Keratinocyte (primary cell): Measurements from ENCODE around the gene SDR9C7. TPM values are rescaled to one million over a fixed set of nuclear protein-coding genes. Genes with fewer than 3 reads are reported as not detected.

ENCODE experiments used
- DNase-seq: peaks from one replicate; pipeline ENCODE4 v3.0.0-alpha.2; 2011; ENCODE audit warnings: low read depth, missing footprints, low spot score
- FAIRE-seq: peaks from 2 replicates; lab custom pipeline; 2011; peaks lifted over from hg19 to GRCh38; lab: Jason Lieb, UNC
- H2AFZ ChIP-seq: 2 replicates; pipeline ENCODE4 v1.6.0; 2012; ENCODE audit warnings: low read length, control low read depth, inconsistent platforms; ENCODE audit not compliant: control insufficient read depth
- H3K27ac ChIP-seq: 2 replicates; pipeline ENCODE4 v1.5.1; 2011; ENCODE audit warnings: low read length; ENCODE audit not compliant: control insufficient read depth, insufficient read depth
- H3K27me3 ChIP-seq: 3 replicates; pipeline ENCODE4 v1.6.0; 2011; ENCODE audit warnings: low read length; ENCODE audit not compliant: control insufficient read depth, insufficient read depth; ENCODE audit errors: extremely low read depth
- H3K36me3 ChIP-seq, 2 experiments: 2 replicates in 1 of 2; 3 replicates in 1 of 2; pipeline ENCODE4 v1.5.1; 2011; ENCODE audit warnings: low read length in 2 of 2, mild to moderate bottlenecking in 1 of 2; ENCODE audit not compliant: control insufficient read depth in 2 of 2, insufficient read depth in 2 of 2; ENCODE audit errors: extremely low read depth in 1 of 2
- H3K4me1 ChIP-seq: 3 replicates; pipeline ENCODE4 v1.5.1; 2011; ENCODE audit warnings: low read length; ENCODE audit not compliant: control insufficient read depth, insufficient read depth; ENCODE audit errors: extremely low read depth
- H3K4me2 ChIP-seq: 3 replicates; pipeline ENCODE4 v1.6.0; 2011; ENCODE audit warnings: low read depth, low read length; ENCODE audit not compliant: control insufficient read depth, insufficient read depth; ENCODE audit errors: extremely low read depth
- H3K4me3 ChIP-seq, 3 experiments: fragments of 200-600 bp in 1 of 3; sonication (generic) in 1 of 3; 2 replicates in 2 of 3; 3 replicates in 1 of 3; pipeline ENCODE4 v1.5.1; 2011 to 2016; ENCODE audit warnings: low read length in 3 of 3, mild to moderate bottlenecking in 3 of 3, control low read depth in 2 of 3, inconsistent platforms in 1 of 3, low read depth in 1 of 3, mixed read lengths in 1 of 3, mixed run types in 1 of 3, moderate library complexity in 1 of 3; ENCODE audit not compliant: control insufficient read depth in 2 of 3, insufficient read depth in 2 of 3; ENCODE audit errors: extremely low read depth in 1 of 3
- H3K79me2 ChIP-seq: 2 replicates; pipeline ENCODE4 v1.6.0; 2012; ENCODE audit warnings: low read length; ENCODE audit not compliant: control insufficient read depth, insufficient read depth
- H3K9ac ChIP-seq: 3 replicates; pipeline ENCODE4 v1.6.0; 2011; ENCODE audit warnings: low read length; ENCODE audit not compliant: control insufficient read depth, insufficient read depth; ENCODE audit errors: extremely low read depth
- H3K9me1 ChIP-seq: 3 replicates; pipeline ENCODE4 v1.6.0; 2011; ENCODE audit warnings: low read length; ENCODE audit not compliant: control insufficient read depth, insufficient read depth; ENCODE audit errors: extremely low read depth
- H3K9me3 ChIP-seq: 2 replicates; pipeline ENCODE4 v1.5.1; 2012; ENCODE audit warnings: low read depth, low read length; ENCODE audit not compliant: control insufficient read depth
- H4K20me1 ChIP-seq: 3 replicates; pipeline ENCODE4 v1.6.0; 2011; ENCODE audit warnings: low read length; ENCODE audit not compliant: control insufficient read depth, insufficient read depth; ENCODE audit errors: extremely low read depth
- CTCF ChIP-seq, 3 experiments: IDR thresholded peaks in 1 of 3; conservative IDR thresholded peaks in 1 of 3; optimal IDR thresholded peaks in 1 of 3; 2 replicates in 2 of 3; 3 replicates in 1 of 3; pipeline versions ENCODE3 to v1.5.1; 2011; ENCODE audit warnings: low read length in 3 of 3, mild to moderate bottlenecking in 3 of 3, moderate library complexity in 2 of 3, control low read depth in 1 of 3, inconsistent platforms in 1 of 3; ENCODE audit not compliant: insufficient read depth in 2 of 3; ENCODE audit errors: extremely low read depth in 1 of 3
- EZH2 ChIP-seq: IDR thresholded peaks from one replicate; pipeline ENCODE4 v1.6.1; 2012; ENCODE audit warnings: inconsistent platforms, mild to moderate bottlenecking, low read length, moderate library complexity
- dilution Hi-C: fragments of 300-500 bp; cut with MboI; formaldehyde crosslinking; loops from one replicate; pipeline ENCODE4 v1.7.0; 2020; ENCODE audit warnings: low sequenced_read_pairs; ENCODE audit not compliant: extremely low pct_ligation_motif_present
- polyA plus RNA-seq, 5 experiments: library from polyadenylated mRNA; depleted of rRNA in 3 of 5; stranded (reverse) in 3 of 5; stranded (forward) in 1 of 5; unstranded in 1 of 5; fragments of >200 nt; gene quantifications; 1 replicate in 1 of 5; 2 replicates in 3 of 5; 3 replicates in 1 of 5; pipeline versions ENCODE4 v1.2.1 to v1.2.3, GENCODE V29; 2011 to 2012; ENCODE audit warnings: missing spikeins in 2 of 5, low read depth in 1 of 5, low replicate concordance in 1 of 5

SDR9C7 gene
- polyA plus RNA-seq, 1 donor (not counting 4 experiments of a cell fraction or from before 2014, with no cell fraction given) = 1.3 TPM

DNA sequence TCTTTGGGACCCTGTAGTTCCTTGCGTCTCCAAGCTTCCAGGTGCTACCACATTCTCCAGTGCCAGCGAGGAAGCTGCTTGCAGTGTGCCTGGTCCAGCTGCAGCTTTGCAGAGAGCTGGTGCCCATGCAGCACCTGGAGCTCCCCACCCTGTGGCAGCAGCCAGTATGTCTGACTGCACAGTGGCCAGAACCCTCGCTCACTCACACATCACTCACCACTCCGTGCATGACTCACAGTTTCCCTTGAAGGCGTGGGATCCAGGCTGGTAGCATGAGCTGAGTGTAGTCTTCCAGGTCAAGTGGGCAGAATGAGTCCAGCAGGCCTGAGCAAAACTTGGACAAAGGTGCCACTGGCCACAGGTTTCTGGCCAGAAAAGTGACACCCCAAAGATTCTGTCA is 33.6 kb downstream of the SDR9C7 start:
- Histone ChIP-seq H3K9ac (no peak overlapping the region), H2AFZ (no peak overlapping the region), H3K27me3 (no peaks in the 10 kb centered on the region), H4K20me1 (no peaks in the 10 kb centered on the region), H3K79me2 (no peaks in the 10 kb centered on the region), H3K4me2 (peak overlapping the region; percentile 10), H3K4me3 (peak overlapping the region in 1 of 3 experiments; percentile 7), H3K9me1 (no peaks in the 10 kb centered on the region), H3K36me3 (no peaks in the 10 kb centered on the region), H3K9me3 (peaks cover 5% of the 10 kb centered on the region), H3K27ac (peak overlapping the region; percentile 68), H3K4me1 (peaks cover 28% of the 10 kb centered on the region)
- dilution Hi-C loops = no loop called here
- peak; percentile 92 for DNase-seq
- TF ChIP-seq CTCF (optimal IDR thresholded peaks at IDR 0.05 in 1 of 3, IDR thresholded peaks at IDR 0.05 in 1 of 3, conservative IDR thresholded peaks at IDR 0.05 in 1 of 3; ENCODE audit: extremely low read depth in 1 of 3, insufficient read depth in 2 of 3, low read length in 3 of 3) (peak; percentile 21 to 47 (median 26)), EZH2 (no peak)
- FAIRE-seq = peak; percentile 20

DNA sequence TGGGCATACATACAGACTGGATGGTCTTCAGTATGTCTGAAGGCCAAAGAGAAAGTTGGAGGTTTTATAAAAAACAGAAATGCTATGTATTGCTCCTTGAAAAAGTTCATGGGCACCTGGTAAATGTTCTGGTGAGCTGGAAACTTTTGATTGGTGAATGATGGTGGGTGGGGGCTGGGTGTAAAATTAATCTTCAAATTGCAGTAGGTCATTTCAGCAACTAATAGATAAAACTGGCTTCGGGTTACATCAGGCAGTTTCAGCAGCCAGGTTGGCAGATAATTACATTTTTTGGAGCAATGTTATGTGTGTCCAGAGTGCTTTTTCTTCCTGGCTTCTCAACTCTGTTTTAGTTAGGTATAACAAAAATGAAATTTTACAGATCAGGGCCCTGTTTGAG is 35.3 kb downstream of the SDR9C7 start:
- FAIRE-seq = no peak
- no peaks in the 10 kb centered on the region for H3K27me3 ChIP-seq

More for the DNA sequence above, 35.3 kb downstream of the SDR9C7 start:
- Histone ChIP-seq H3K4me3 (no peak overlapping the region), H3K9me3 (peaks cover 5% of the 10 kb centered on the region), H3K27ac (no peak overlapping the region), H3K9me1 (no peaks in the 10 kb centered on the region), H4K20me1 (no peaks in the 10 kb centered on the region), H2AFZ (no peak overlapping the region), H3K79me2 (no peaks in the 10 kb centered on the region), H3K4me2 (no peak overlapping the region), H3K36me3 (no peaks in the 10 kb centered on the region), H3K4me1 (peaks cover 28% of the 10 kb centered on the region), H3K9ac (no peak overlapping the region)
- no peak for TF ChIP-seq EZH2
- no peak for TF ChIP-seq CTCF (optimal IDR thresholded peaks at IDR 0.05 in 1 of 3, IDR thresholded peaks at IDR 0.05 in 1 of 3, conservative IDR thresholded peaks at IDR 0.05 in 1 of 3; ENCODE audit: extremely low read depth in 1 of 3, insufficient read depth in 2 of 3, low read length in 3 of 3)
- DNase-seq = no peak
- dilution Hi-C loops = no loop called here
